Stimulated activated naive CD8-positive, alpha-beta T cell treated with anti-CD3 and anti-CD28 coated beads, Interleukin-15, Interleukin-2, amounts not matched to agents 100 U/mL and 50 U/mL, for 24 hours (primary cell): ENCODE results near the gene PAM16.
A peak's percentile ranks its signal among the peaks of the same experiment; 100 is the strongest.

Experiments
- ATAC-seq: fragments of 150-1000 bp; cut with Tn5 transposase; one replicate; pipeline ENCODE4 v1.10.0; 2021
- DNase-seq: peaks from one replicate; pipeline ENCODE4 v3.0.0; 2021

Gene PAM16

GRCh38 chr16:4371357-4372000, 20.4 kb upstream of the PAM16 start, which contains the start of gene VASN:
Gene VASN (plus strand): TSS chr16:4371848. CDS start chr16:4380878, 9,030 bp downstream.
- ATAC-seq (peak; percentile 82), DNase-seq (peak; percentile 78)

DNA sequence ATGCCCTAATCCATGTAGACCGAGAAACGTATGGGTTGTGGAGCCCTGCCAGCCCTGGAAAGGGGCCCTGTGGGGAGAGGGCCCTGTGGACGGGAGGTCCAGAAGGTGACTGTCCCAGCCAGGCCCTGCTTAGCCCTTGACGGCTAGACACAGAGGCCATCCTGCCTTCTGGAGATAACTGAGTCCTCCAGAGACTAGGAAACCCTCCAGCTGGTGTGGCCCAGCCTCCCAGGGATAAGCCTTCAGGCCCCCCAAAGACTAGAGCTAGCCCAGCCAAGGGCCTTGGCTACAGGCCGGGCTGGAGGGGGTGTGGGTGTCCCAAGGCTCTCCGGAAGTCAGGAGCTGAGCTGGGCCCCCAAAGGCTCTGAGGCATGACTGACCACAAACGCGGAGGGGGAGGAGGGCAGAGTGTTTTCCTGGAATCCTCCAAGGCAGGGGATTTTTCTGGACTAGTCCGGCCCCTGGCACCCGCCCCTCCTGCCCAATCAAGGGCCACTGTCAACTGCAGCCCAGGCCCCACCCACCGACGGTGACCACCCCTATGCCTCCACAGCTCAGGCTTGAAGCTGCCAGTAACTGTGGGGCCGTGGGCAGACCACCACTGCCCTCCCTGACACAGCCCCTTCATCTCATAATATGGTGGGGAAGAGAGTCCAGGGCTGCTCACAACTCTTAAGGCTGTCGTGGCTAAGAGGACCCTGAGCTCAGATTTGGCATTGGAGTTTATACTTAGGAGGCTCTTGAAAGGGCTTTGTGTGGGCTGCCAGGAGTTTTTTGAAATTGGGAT, 19.6 kb upstream of the PAM16 start:
- no peak for DNase-seq
- no peak for ATAC-seq

GRCh38 chr16:4370151-4370550, 19.0 kb upstream of the PAM16 start:
- no peak for DNase-seq
- no peak for ATAC-seq

DNA sequence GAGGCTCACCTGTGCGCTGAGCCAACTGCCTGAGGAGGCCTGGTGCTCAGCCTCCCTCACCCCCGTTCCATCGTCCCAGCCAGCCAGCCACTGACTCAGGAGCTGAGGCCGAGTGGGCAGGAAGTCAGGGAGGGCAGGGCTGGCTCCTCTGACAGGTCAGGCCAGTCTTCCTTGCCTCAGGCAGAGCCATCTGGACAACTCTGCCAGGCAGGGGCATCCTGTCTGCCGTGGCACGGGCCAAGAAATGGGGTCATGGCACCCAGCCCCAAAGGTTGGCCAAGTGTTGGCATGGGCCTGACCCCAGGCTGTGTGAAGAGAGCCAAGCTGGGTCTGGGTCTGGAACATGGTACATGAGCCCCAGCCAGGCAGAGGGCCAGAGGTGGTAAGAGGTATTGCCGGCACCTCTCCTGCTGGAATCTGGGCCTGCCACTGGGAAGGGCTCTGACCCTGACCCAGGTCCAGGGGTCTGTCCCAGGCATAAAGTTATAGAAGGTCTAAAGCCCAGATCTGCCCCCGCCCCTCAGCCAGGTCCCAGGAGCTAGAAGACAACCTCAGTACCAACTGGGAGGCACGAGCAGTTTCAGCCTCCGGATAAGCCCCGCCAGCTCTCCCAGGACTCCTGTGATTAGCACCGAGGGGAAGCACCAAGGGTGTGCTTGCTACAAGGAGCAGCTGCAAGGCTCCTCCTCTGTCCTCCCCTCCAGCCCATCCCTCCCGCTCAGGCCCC, 18.0 kb upstream of the PAM16 start:
- ATAC-seq (no peak), DNase-seq (no peak)

- no peak for DNase-seq
Measured at GRCh38 chr16:4367393-4367856, 16.3 kb upstream of the PAM16 start.

DNA sequence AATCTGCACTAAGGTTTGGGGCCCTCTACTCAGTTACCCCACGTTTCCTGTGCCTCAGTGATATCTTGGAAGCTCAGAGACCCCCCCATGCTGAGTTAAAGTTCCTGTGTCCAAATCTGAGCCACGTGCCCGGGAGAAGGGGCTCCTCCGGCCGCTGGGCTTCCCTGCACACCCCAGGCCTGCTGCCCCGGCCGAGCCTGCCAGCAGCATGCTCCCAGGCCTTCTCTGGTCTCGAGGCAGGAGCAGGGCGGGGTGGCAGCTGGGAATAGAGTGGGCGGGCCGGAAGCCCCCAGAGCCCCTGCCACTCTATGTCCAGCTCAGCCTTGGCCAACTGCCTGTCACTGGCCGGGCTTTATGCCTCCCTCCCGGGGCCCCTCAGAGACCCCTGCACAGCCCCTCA, 14.9 kb upstream of the PAM16 start:
- ATAC-seq = no peak
- DNase-seq = no peak

More at GRCh38 chr16:4367393-4367856, 16.3 kb upstream of the PAM16 start:
- ATAC-seq = no peak

- DNase-seq (no peak), ATAC-seq (no peak)
Measured at GRCh38 chr16:4365615-4366014, 14.5 kb upstream of the PAM16 start.

DNA sequence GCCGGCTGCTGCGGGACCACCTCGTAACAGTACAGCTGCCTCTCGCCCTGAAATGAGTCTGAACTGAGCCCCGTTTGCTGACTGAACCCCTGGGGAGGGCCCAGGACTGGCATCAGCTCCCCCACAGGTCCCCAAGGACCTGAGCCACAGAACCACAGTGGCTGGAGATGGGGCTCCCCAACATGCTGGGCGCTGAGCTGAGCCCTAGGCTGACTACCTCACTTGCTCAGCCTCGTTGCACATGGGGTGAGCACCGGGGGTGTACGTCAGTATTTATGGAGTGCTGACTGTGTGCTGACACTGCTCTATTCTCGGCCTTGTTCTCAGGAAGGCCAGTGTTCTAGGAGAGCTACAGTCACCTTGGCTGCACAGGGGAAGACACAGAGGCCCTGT, 13.9 kb upstream of the PAM16 start:
- ATAC-seq (no peak), DNase-seq (no peak)

DNA sequence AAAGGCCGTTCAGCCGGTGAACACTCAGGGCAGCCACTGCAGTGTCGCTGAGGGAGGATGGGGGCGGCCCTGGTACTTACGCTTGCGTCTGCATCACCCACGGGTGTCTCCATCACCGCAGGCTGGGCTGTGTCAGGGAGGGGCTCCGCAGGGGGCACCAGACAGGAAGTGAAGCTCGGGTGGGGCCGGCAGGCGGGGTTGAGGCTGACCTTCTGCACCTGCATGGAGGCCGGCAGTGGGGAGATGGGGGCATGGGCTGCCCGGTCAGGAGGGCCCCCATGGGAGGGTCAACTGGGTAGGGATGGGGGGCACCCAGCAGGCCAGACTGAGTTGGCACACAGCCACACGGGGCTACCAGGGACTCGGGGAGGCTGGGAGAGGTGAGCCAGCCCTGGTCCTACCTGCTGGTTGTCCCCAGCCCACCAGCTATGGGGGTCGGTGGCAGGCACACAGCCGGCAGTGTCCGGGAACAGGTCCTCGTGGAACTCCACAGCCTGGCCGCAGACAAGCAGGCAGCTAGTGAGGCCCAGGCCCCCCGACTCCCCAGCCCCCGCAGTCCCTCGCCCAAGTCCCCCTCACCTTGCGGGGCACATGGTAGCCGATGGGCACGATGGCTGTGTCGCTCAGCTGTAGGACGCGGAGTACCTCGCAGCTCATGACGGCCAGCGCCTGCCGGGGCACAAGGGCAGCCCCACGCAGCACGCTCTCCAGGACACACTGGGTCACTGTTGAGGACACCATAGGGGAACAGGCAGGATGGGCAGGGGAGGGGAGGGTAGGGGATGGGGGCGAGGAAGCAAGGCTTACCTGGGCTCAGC, 13.3 kb upstream of the PAM16 start:
- DNase-seq (no peak), ATAC-seq (no peak)

GRCh38 chr16:4362476-4363135, 11.5 kb upstream of the PAM16 start:
- no peak for ATAC-seq
- no peak for DNase-seq

- DNase-seq (no peak), ATAC-seq (no peak)
Measured at GRCh38 chr16:4361944-4362311, 10.8 kb upstream of the PAM16 start.

- ATAC-seq = no peak
- no peak for DNase-seq
Measured at GRCh38 chr16:4361033-4361943, 10.2 kb upstream of the PAM16 start.

- DNase-seq (no peak), ATAC-seq (peak; percentile 30)
Measured at GRCh38 chr16:4360538-4361021, 9.5 kb upstream of the PAM16 start.

GRCh38 chr16:4359914-4360313, 8.8 kb upstream of the PAM16 start:
- ATAC-seq = no peak

GRCh38 chr16:4358831-4359561, 7.9 kb upstream of the PAM16 start:
- DNase-seq = peak; percentile 82
- peak; percentile 63 for ATAC-seq

More at GRCh38 chr16:4359914-4360313, 8.8 kb upstream of the PAM16 start:
- no peak for DNase-seq

DNA sequence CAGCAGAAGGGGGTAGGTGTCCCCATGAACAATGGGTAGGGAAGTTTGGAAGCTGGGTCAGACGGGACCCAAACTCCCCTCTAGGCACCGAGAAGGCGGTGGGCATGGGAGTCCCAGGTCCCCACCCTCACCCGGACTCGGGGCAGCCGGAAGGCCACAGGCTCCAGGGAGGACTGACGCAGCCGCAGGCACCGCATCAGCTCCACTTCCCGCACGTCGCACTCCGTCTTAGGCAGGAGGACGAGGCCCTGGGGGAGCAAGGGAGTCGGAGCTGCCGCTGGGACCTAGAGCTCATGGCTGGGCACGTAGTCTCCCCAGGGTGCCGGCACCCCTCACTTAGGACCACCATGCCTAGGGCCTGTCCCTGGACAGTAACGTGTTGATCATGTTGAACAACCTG, 7.1 kb upstream of the PAM16 start:
- no peak for DNase-seq
- ATAC-seq = no peak

- DNase-seq (no peak), ATAC-seq (no peak)
Measured at GRCh38 chr16:4356820-4357219, 5.7 kb upstream of the PAM16 start.

DNA sequence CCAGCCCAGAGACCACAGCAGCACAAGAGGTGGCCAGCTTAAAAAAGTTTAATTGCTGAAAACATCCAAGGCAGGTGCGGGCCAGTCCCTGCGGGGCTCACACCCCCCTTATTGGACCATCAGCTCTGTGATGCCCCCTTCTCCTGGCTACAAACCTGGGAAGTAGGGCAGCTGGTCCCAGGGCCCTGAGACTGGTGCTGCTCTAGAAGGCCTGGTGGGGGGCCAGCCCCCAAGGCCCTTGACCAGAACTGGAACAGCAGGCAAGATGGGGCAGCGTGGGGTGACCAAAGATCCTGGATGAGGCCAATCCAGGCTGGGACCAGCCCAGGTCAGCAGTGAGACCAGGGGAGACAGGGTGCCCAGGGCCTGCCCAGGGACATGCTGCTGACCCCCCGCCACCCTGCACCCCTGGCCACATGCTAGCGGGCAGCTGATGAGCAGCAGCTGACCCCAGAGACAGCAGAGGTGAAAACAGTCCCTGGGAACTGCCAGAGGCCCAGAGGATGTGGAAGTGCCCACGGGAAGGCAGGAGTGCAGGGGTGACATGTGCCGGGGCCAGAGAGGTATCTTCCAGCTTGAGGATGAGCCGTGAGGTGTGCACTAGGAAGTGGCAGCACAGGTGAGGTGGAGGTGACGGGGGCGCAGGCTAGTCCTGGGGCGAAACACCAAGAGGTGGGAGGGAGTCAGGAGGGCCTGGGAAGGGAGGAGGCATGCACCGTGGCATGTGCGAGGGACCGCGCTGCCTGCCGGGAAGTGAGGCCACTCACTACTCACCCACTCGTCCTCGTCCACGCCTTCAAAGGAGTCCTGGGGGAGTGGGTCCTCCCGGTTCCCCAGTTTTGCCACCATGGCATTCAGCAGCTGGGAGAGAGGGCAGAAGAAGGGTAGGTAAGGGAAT, 3.6 kb upstream of the PAM16 start:
- DNase-seq = no peak
- no peak for ATAC-seq

- ATAC-seq (no peak), DNase-seq (no peak)
Measured at GRCh38 chr16:4353675-4354074, 2.6 kb upstream of the PAM16 start.
